Activated T-cell treated with anti-CD3 and anti-CD28 coated beads, Interleukin-2, amount 50 U/mL, for 24 hours (primary cell): Measurements from ENCODE around the gene SOX15.
"Not testable (repeated sequence)": the region's sequence is repeated elsewhere in the genome, so short reads cannot be mapped to it uniquely, and the experiment has no call there.

Source experiments
- DNase-seq: peaks from one replicate; pipeline ENCODE4 v3.0.0-alpha.2; 2020
- H3K27ac Mint-ChIP-seq: 2 replicates; pipeline ENCODE4 v1.8.0; 2020; ENCODE audit warnings: mild to moderate bottlenecking, mixed read lengths
- H3K27me3 Mint-ChIP-seq: 2 replicates; pipeline ENCODE4 v1.8.0; 2020; ENCODE audit warnings: mixed read lengths
- H3K36me3 Mint-ChIP-seq: 2 replicates; pipeline ENCODE4 v1.8.0; 2020; ENCODE audit warnings: low read depth, mixed read lengths
- H3K4me1 Mint-ChIP-seq: 2 replicates; pipeline ENCODE4 v1.8.0; 2020; ENCODE audit warnings: low read depth, mixed read lengths
- H3K4me3 Mint-ChIP-seq: 2 replicates; pipeline ENCODE4 v1.8.0; 2020; ENCODE audit warnings: mild to moderate bottlenecking, moderate library complexity, mixed read lengths
- H3K9me3 Mint-ChIP-seq: 2 replicates; pipeline ENCODE4 v1.8.0; 2020; ENCODE audit warnings: mixed read lengths

The SOX15 gene

DNA sequence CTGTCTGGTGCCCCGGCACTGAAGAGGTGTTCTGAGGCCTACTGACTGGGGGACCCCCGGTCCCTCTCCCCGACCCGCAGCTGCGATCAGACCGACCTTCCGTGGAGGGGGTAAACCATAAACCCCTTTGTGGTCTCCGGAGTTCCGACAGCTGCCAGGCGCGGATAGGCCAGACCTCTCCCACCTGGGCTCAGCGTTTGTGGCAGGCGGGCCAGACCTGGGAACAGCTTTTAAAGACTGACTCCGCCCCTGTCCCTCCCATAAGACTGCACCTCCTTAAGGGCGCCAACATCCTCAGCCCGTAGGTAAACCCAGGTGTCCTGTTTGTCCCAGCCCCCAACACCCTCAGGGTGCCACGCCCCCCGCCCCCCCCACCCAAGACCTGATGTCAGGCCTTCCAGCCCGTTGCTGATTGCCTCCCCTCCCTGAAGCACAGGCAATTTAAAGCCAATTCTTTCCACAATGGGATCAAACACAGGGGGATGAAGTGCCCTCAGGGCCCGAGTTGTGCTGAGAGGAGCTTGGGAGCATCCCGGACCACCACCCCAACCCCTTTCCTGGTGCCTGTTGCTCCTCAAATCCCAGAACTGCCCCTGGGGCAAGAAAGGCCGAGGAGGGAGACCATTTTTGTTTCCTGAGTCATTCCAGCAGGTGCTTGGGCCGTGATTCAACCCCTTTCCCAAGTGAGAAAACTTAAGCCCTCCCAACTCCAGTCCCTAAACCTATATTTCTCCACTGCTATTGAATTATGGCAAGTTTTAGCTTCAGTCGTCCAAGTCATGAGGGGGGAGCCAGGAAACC is at the start of gene SOX15:
Gene SOX15 (minus strand): TSS at position 204 of the 801 bp plus-strand sequence. CDS start 418 bp downstream, outside the sequence.
- Mint-ChIP-seq H3K27ac (peak within 1 kb of the TSS; percentile 79), H3K4me1 (peaks cover 14% of the 10 kb centered on the region), H3K9me3 (no peaks in the 10 kb centered on the region), H3K27me3 (no peaks in the 10 kb centered on the region), H3K36me3 (peaks cover 87% of the 10 kb centered on the region), H3K4me3 (no peak within 1 kb of the TSS)
- peak; percentile 46 for DNase-seq

GRCh38 chr17:7636163-7636562 is 46.3 kb upstream of the SOX15 start:
- Mint-ChIP-seq H3K27ac (no peak overlapping the region), H3K4me1 (no peaks in the 10 kb centered on the region), H3K36me3 (no peaks in the 10 kb centered on the region), H3K27me3 (no peaks in the 10 kb centered on the region), H3K4me3 (no peak overlapping the region), H3K9me3 (no peaks in the 10 kb centered on the region)
- DNase-seq, result no peak

GRCh38 chr17:7634384-7634783 is 44.5 kb upstream of the SOX15 start:
- DNase-seq, result no peak
- Mint-ChIP-seq H3K4me1 (no peaks in the 10 kb centered on the region), H3K27ac (no peak overlapping the region), H3K9me3 (no peaks in the 10 kb centered on the region), H3K27me3 (no peaks in the 10 kb centered on the region), H3K4me3 (no peak overlapping the region), H3K36me3 (no peaks in the 10 kb centered on the region)

DNA sequence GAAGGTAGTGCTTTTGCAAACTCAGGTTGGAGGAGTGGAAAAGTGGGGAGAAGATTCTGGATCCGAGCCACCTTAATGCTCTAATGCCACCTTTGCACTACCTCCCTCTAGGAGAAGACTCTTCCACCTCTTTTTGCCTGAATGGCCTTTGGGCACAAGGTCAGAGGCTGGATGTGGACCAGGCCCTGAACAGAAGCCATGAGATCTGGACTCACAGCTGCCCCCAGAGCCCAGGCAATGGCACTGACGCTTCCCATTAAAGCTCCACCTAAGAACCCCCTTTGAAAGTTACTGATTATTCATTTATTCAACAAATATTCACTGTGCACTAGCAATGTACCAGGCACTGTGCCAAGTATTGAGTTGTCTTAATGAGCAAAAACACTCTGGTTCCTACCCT is 43.2 kb upstream of the SOX15 start:
- H3K27ac Mint-ChIP-seq, result no peak overlapping the region
- H3K9me3 Mint-ChIP-seq, result no peaks in the 10 kb centered on the region
- H3K4me3 Mint-ChIP-seq, result no peak overlapping the region
- no peaks in the 10 kb centered on the region for H3K36me3 Mint-ChIP-seq
- H3K27me3 Mint-ChIP-seq, result no peaks in the 10 kb centered on the region
- no peak for DNase-seq
- H3K4me1 Mint-ChIP-seq, result peaks cover 2% of the 10 kb centered on the region

DNA sequence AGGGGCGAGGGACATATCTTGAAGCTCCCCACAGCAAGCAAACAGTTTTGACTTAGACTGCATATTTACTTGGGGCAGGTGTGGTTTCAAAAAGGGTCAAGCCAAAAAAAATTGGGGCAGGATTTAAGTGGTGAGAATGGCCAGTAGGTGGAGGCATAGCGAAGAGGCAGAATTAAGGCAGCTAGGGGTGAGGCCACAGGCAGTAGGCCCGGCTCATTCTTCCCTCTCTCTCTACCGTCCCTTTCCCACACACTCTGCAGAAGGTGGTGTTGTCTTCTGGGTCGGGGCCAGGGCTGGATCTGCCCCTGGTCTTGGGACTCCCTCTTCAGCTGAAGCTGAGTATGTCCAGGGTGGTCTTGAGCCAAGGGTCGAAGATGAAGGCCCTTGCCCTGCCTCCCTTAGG is 42.6 kb upstream of the SOX15 start:
- Mint-ChIP-seq H3K9me3 (no peaks in the 10 kb centered on the region), H3K27ac (no peak overlapping the region), H3K4me3 (no peak overlapping the region), H3K36me3 (peaks cover 1% of the 10 kb centered on the region), H3K27me3 (no peaks in the 10 kb centered on the region), H3K4me1 (peaks cover 4% of the 10 kb centered on the region)
- DNase-seq, result no peak

DNA sequence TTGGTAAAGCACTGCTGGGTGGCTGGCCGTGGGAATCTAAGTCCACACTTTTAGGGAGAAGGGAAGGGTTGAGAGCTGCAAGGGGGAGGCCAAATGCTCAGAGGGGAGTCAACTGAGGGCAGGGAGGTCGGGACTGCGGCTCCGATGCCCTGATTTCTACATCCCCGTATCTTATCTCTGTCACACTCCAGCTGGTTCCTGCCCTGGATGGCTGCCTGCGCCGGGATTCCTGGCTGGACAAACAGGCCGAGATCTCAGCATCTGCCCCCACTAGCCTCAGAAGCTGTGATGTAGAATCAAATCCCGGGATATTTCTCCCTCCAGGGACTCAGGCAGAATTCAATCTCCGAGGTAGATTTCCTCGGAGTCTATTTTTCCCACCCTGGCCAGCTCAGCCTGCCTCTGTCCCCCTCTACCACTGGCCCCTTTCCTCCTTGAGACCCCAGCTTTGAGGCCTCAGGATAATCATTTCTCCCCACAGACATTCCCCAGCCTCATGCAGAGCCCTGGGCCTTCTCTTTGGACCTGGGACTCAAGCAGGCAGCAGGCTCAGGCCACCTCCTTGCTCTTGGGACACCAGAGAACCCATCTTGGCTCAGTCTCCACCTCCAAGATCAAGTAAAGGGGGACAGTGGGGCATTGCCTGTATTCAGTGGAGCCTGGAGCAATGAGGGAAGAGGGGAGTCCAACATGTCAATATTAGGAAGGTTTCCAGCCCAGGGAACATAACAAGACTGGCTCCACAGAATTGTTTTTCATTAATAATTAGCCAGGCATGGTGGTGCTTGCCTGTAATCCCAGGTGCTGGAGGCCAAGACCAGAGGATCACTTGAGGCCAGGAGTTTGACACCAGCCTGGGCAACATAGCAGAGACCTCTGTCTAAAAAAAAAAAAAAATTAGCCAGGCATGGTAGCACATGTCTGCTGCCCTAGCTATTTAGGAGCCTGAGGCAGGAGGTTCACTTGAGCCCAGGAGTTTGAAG is 41.8 kb upstream of the SOX15 start:
- no peak for DNase-seq
- Mint-ChIP-seq H3K27me3 (no peaks in the 10 kb centered on the region), H3K4me1 (peaks cover 9% of the 10 kb centered on the region), H3K36me3 (peaks cover 3% of the 10 kb centered on the region), H3K4me3 (no peak overlapping the region), H3K27ac (no peak overlapping the region), H3K9me3 (no peaks in the 10 kb centered on the region)

GRCh38 chr17:7629939-7630571 is 40.2 kb upstream of the SOX15 start, which contains the start of gene SHBG:
SHBG (plus strand) TSS chr17:7630135; CDS start chr17:7630173, 38 bp downstream.
- no peak within 1 kb of the TSS for H3K4me3 Mint-ChIP-seq
- H3K27ac Mint-ChIP-seq, result no peak within 1 kb of the TSS
- no peak for DNase-seq

GRCh38 chr17:7627250-7628121 is 37.6 kb upstream of the SOX15 start, which contains the start of gene SAT2:
SAT2 (minus strand) TSS chr17:7627821; CDS start chr17:7627635, 186 bp downstream.
- H3K36me3 Mint-ChIP-seq, result peaks cover 3% of the 10 kb centered on the region
- peak within 1 kb of the TSS; percentile 83 for H3K27ac Mint-ChIP-seq
- H3K4me1 Mint-ChIP-seq, result peaks cover 13% of the 10 kb centered on the region
- H3K9me3 Mint-ChIP-seq, result no peaks in the 10 kb centered on the region
- H3K27me3 Mint-ChIP-seq, result no peaks in the 10 kb centered on the region
- H3K4me3 Mint-ChIP-seq, result peak within 1 kb of the TSS; percentile 85
- peak; percentile 85 for DNase-seq

More at GRCh38 chr17:7629939-7630571, 40.2 kb upstream of the SOX15 start, which contains the start of gene SHBG:
- Mint-ChIP-seq H3K9me3 (no peaks in the 10 kb centered on the region), H3K27me3 (no peaks in the 10 kb centered on the region), H3K36me3 (peaks cover 3% of the 10 kb centered on the region), H3K4me1 (peaks cover 13% of the 10 kb centered on the region)

- Mint-ChIP-seq H3K4me3 (peak overlapping the region; percentile 85), H3K27ac (peak overlapping the region; percentile 83), H3K4me1 (peaks cover 13% of the 10 kb centered on the region)
Measured at GRCh38 chr17:7626956-7627249, 37.0 kb upstream of the SOX15 start.

GRCh38 chr17:7626307-7626706 is 36.4 kb upstream of the SOX15 start:
- H3K4me1 Mint-ChIP-seq, result peaks cover 13% of the 10 kb centered on the region
- H3K27me3 Mint-ChIP-seq, result no peaks in the 10 kb centered on the region
- no peaks in the 10 kb centered on the region for H3K9me3 Mint-ChIP-seq
- peaks cover 3% of the 10 kb centered on the region for H3K36me3 Mint-ChIP-seq
- H3K27ac Mint-ChIP-seq, result no peak overlapping the region
- peak overlapping the region; percentile 85 for H3K4me3 Mint-ChIP-seq
- no peak for DNase-seq

More at GRCh38 chr17:7626956-7627249, 37.0 kb upstream of the SOX15 start:
- H3K27me3 Mint-ChIP-seq, result no peaks in the 10 kb centered on the region
- no peaks in the 10 kb centered on the region for H3K9me3 Mint-ChIP-seq
- peaks cover 3% of the 10 kb centered on the region for H3K36me3 Mint-ChIP-seq
- no peak for DNase-seq

DNA sequence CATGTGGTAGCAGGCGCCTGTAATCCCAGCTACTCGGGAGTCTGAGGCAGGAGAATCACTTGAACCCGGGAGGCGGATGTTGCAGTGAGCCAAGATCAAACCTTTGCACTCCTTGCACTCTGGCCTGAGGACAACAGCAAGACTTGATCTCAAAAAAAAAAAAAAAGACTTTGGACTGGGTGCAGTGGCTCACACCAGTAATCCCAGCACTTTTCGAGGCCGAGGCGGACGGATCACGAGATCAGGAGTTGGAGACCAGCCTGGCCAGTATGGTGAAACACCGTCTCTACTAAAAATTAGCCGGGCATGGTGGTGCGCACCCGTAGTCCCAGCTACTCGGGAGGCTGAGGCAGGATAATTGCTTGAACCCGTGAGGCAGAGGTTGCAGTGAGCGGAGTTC is 35.9 kb upstream of the SOX15 start:
- DNase-seq, H3K36me3 Mint-ChIP-seq, H3K27ac Mint-ChIP-seq, H3K27me3 Mint-ChIP-seq, H3K4me3 Mint-ChIP-seq, H3K9me3 Mint-ChIP-seq: not testable (repeated sequence)
- H3K4me1 Mint-ChIP-seq, result peaks cover 13% of the 10 kb centered on the region

- H3K4me1 Mint-ChIP-seq, result peaks cover 13% of the 10 kb centered on the region
- H3K27me3 Mint-ChIP-seq, result no peaks in the 10 kb centered on the region
- no peaks in the 10 kb centered on the region for H3K9me3 Mint-ChIP-seq
- H3K36me3 Mint-ChIP-seq, result peaks cover 3% of the 10 kb centered on the region
- no peak overlapping the region for H3K27ac Mint-ChIP-seq
- no peak for DNase-seq
- H3K4me3 Mint-ChIP-seq, result no peak overlapping the region
Measured at GRCh38 chr17:7623661-7624060, 33.8 kb upstream of the SOX15 start.

GRCh38 chr17:7620835-7621234 is 30.9 kb upstream of the SOX15 start:
- Mint-ChIP-seq H3K27me3 (no peaks in the 10 kb centered on the region), H3K4me3 (no peak overlapping the region), H3K9me3 (no peaks in the 10 kb centered on the region), H3K4me1 (no peaks in the 10 kb centered on the region), H3K36me3 (no peaks in the 10 kb centered on the region), H3K27ac (no peak overlapping the region)
- no peak for DNase-seq
